K562 (cell line): ENCODE measurements around the gene DNAI1.

Experiments used
- CSDE1 ChIP-seq, 2 experiments: fragments of 450-650 bp; IDR thresholded peaks; 2 replicates each; pipeline ENCODE4 v1.6.1; 2016; ENCODE audit warnings: mild to moderate bottlenecking in 1 of 2
- CTCF ChIP-seq, 3 experiments: IDR thresholded peaks in 2 of 3; conservative IDR thresholded peaks in 1 of 3; 2 replicates each; pipeline ENCODE4 v1.5.1; 2011 to 2012; ENCODE audit warnings: low read length in 3 of 3, mild to moderate bottlenecking in 3 of 3, control low read depth in 2 of 3, improper control_type of control experiment in 1 of 3, inconsistent platforms in 1 of 3, low read depth in 1 of 3, mixed read lengths in 1 of 3, moderate library complexity in 1 of 3; ENCODE audit not compliant: insufficient read depth in 2 of 3
- FOS ChIP-seq: IDR thresholded peaks from 3 replicates; pipeline ENCODE4 v1.6.1; 2011; ENCODE audit not compliant: insufficient read length; ENCODE audit errors: extremely low read depth
- SMAD1 ChIP-seq: fragments of 150-350 bp; IDR thresholded peaks from 2 replicates; pipeline ENCODE4 v1.6.1; 2014; ENCODE audit warnings: low read length, low read depth; ENCODE audit not compliant: partially characterized antibody
- TBL1XR1 ChIP-seq, 2 experiments: IDR thresholded peaks; 2 replicates each; pipeline ENCODE4 v1.6.1; 2012; ENCODE audit warnings: improper control_type of control experiment in 2 of 2, low read length in 2 of 2, mild to moderate bottlenecking in 1 of 2
- ZKSCAN1 ChIP-seq: fragments of 150-350 bp; IDR thresholded peaks from 2 replicates; pipeline ENCODE4 v1.6.1; 2016; ENCODE audit warnings: low read depth, low read length
- ZNF143 ChIP-seq: sonication (generic); formaldehyde crosslinking; IDR thresholded peaks from 2 replicates; pipeline ENCODE4 v1.9.0; 2022; ENCODE audit warnings: mild to moderate bottlenecking, missing genetic modification reagents
- ZNF232 ChIP-seq: sonication (generic); formaldehyde crosslinking; IDR thresholded peaks from 2 replicates; pipeline ENCODE4 v1.8.0; 2022; ENCODE audit warnings: mild to moderate bottlenecking, missing genetic modification reagents
- ZNF778 ChIP-seq: fragments of 450-650 bp; formaldehyde crosslinking; IDR thresholded peaks from 2 replicates; pipeline ENCODE4 v1.4.0; 2020; ENCODE audit warnings: mild to moderate bottlenecking, moderate library complexity

- TF ChIP-seq SMAD1 (no peak), ZNF778 (no peak), ZNF143 (no peak), FOS (no peak), CSDE1 (IDR thresholded peaks at IDR 0.05) (no peak), ZNF232 (no peak), CTCF (IDR thresholded peaks at IDR 0.05 in 2 of 3, conservative IDR thresholded peaks at IDR 0.05 in 1 of 3; ENCODE audit: insufficient read depth in 2 of 3, low read depth in 1 of 3, low read length in 3 of 3) (no peak), ZKSCAN1 (no peak), TBL1XR1 (IDR thresholded peaks at IDR 0.05; ENCODE audit: low read length in 2 of 2) (no peak)
Observed at GRCh38 chr9:34541540-34541939, 82.9 kb downstream of the DNAI1 start.
